ENCODE results near the gene SLC28A1. TPM values are rescaled to one million over a fixed set of nuclear protein-coding genes. Genes with fewer than 3 reads are reported as not detected.

SLC28A1 gene
- total and polyA plus RNA-seq, 2 donors (not counting 1 experiment from before 2014, with no cell fraction given), result not detected

DNA sequence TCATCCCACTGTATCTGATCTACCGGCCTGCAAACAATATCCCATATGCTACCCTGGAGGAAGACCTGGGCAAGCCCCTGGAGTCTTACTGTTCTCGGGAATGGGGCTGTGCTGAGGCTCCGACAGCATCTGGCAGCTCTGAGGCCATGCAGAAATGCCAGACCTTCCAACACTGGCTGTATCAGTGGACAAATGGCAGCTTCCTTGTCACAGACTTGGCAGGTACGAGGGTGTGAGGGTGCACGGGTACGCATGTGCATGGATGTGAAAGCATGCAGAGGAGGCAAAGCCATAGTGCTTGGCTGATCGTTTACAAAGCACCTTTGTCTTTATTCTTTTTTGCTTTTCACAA is 20.0 kb upstream of the SLC28A1 start:
- ChIA-PET CTCF (interaction anchor here (0.9 to 1.5 kb wide), 2 partner anchors 9 to 294 kb away, joined by 3 read pairs; no protein-coding TSS in a partner anchor), POLR2A (no interaction called here)
- H3K27ac ChIP-seq (ENCODE audit: low read length in 2 of 2), result no peak overlapping the region
- H2AFZ ChIP-seq (ENCODE audit: insufficient read depth, low read depth, low read length, poor library complexity, severe bottlenecking), result no peak overlapping the region
- no peak overlapping the region for H3K4me3 ChIP-seq (ENCODE audit: control extremely low read depth in 1 of 5, extremely low read depth in 1 of 5, insufficient read depth in 1 of 5, low read depth in 2 of 5, low read length in 4 of 5)
- H3K4me2 ChIP-seq (replicated peaks; ENCODE audit: low read depth, low read length, poor library complexity, severe bottlenecking), result no peak overlapping the region
- H3K4me1 ChIP-seq (ENCODE audit: control insufficient read depth in 2 of 2, insufficient read depth in 2 of 2, low read length in 2 of 2), result no peaks in the 10 kb centered on the region
- no peak overlapping the region for H3K27ac Mint-ChIP-seq
- H3K27me3 ChIP-seq (replicated peaks in 1 of 4; ENCODE audit: control extremely low read depth in 1 of 4, control insufficient read depth in 3 of 4, insufficient read depth in 4 of 4, low read length in 3 of 4), result no peaks in the 10 kb centered on the region
- 89% methylated on average over 4 of the region's 7 CpGs for WGBS (ENCODE audit: insufficient coverage)
- no peaks in the 10 kb centered on the region for H3K27me3 Mint-ChIP-seq
- H3K4me3 Mint-ChIP-seq, result no peak overlapping the region
- no peaks in the 10 kb centered on the region for H3K36me3 ChIP-seq (replicated peaks in 1 of 2; ENCODE audit: control extremely low read depth in 1 of 2, control insufficient read depth in 1 of 2, extremely low read depth in 1 of 2, insufficient read depth in 2 of 2, low read length in 1 of 2)
- intact Hi-C loops (cut with micrococcal nuclease), result no loop called here
- TF ChIP-seq, protein P1, sequence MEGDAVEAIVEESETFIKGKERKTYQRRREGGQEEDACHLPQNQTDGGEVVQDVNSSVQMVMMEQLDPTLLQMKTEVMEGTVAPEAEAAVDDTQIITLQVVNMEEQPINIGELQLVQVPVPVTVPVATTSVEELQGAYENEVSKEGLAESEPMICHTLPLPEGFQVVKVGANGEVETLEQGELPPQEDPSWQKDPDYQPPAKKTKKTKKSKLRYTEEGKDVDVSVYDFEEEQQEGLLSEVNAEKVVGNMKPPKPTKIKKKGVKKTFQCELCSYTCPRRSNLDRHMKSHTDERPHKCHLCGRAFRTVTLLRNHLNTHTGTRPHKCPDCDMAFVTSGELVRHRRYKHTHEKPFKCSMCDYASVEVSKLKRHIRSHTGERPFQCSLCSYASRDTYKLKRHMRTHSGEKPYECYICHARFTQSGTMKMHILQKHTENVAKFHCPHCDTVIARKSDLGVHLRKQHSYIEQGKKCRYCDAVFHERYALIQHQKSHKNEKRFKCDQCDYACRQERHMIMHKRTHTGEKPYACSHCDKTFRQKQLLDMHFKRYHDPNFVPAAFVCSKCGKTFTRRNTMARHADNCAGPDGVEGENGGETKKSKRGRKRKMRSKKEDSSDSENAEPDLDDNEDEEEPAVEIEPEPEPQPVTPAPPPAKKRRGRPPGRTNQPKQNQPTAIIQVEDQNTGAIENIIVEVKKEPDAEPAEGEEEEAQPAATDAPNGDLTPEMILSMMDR (IDR thresholded peaks at IDR 0.05), result no peak
- TF ChIP-seq EZH2 (IDR thresholded peaks at IDR 0.05; ENCODE audit: borderline replicate concordance, insufficient read depth, low read depth, low read length, poor library complexity, severe bottlenecking), result no peak
- H3K79me2 ChIP-seq (ENCODE audit: control insufficient read depth, insufficient read depth, low read length), result no peaks in the 10 kb centered on the region
- no peak overlapping the region for H3K9ac ChIP-seq (ENCODE audit: low read length)
- no peaks in the 10 kb centered on the region for H4K20me1 ChIP-seq (ENCODE audit: control insufficient read depth, insufficient read depth, low read length, poor library complexity, severe bottlenecking)
- no peaks in the 10 kb centered on the region for H3K9me3 ChIP-seq (ENCODE audit: control extremely low read depth in 1 of 3, control insufficient read depth in 2 of 3, insufficient read depth in 1 of 3, low read length in 2 of 3)
- no peaks in the 10 kb centered on the region for H3K4me1 Mint-ChIP-seq
- no peak for DNase-seq
- no peaks in the 10 kb centered on the region for H3K9me3 Mint-ChIP-seq (ENCODE audit: insufficient read depth)
- ATAC-seq (ENCODE audit: low read depth), result no peak

DNA sequence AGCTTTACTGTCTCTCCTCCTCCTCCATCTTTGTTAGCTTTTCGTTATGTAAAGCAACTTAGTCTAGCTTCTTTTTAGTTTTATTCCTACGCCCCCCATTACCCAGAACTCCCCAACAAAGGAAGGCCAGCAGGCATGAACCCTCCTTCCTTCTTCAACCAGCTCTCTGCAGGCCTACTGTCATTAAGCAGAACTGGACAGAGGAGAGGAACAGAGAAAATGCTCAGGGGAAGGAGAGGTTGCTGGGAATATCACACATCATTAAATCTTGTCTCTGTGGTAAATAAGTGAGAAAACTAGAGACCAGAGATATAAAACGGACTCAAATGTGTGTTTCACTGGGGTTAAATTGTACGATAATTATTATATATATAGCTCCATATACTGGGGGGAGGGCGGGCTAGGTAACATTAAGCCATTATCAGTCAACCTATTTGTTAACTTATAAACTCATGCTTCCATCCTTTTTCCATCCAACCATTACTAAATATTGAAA is 19.3 kb upstream of the SLC28A1 start:
- WGBS (ENCODE audit: insufficient coverage), result 78% methylated on average over 2 of the region's 5 CpGs
- ChIA-PET CTCF (interaction anchor here (0.9 to 1.5 kb wide), 2 partner anchors 8 to 294 kb away, joined by 3 read pairs; no protein-coding TSS in a partner anchor), POLR2A (no interaction called here)
- Histone ChIP-seq H3K27ac (ENCODE audit: low read length in 2 of 2) (no peak overlapping the region), H3K4me3 (ENCODE audit: control extremely low read depth in 1 of 5, extremely low read depth in 1 of 5, insufficient read depth in 1 of 5, low read depth in 2 of 5, low read length in 4 of 5) (no peak overlapping the region), H3K4me2 (replicated peaks; ENCODE audit: low read depth, low read length, poor library complexity, severe bottlenecking) (no peak overlapping the region), H3K36me3 (replicated peaks in 1 of 2; ENCODE audit: control extremely low read depth in 1 of 2, control insufficient read depth in 1 of 2, extremely low read depth in 1 of 2, insufficient read depth in 2 of 2, low read length in 1 of 2) (no peaks in the 10 kb centered on the region), H3K9me3 (ENCODE audit: control extremely low read depth in 1 of 3, control insufficient read depth in 2 of 3, insufficient read depth in 1 of 3, low read length in 2 of 3) (no peaks in the 10 kb centered on the region), H3K9ac (ENCODE audit: low read length) (no peak overlapping the region), H3K4me1 (ENCODE audit: control insufficient read depth in 2 of 2, insufficient read depth in 2 of 2, low read length in 2 of 2) (no peaks in the 10 kb centered on the region), H2AFZ (ENCODE audit: insufficient read depth, low read depth, low read length, poor library complexity, severe bottlenecking) (no peak overlapping the region), H4K20me1 (ENCODE audit: control insufficient read depth, insufficient read depth, low read length, poor library complexity, severe bottlenecking) (no peaks in the 10 kb centered on the region), H3K79me2 (ENCODE audit: control insufficient read depth, insufficient read depth, low read length) (no peaks in the 10 kb centered on the region), H3K27me3 (replicated peaks in 1 of 4; ENCODE audit: control extremely low read depth in 1 of 4, control insufficient read depth in 3 of 4, insufficient read depth in 4 of 4, low read length in 3 of 4) (no peaks in the 10 kb centered on the region)
- intact Hi-C loops (cut with micrococcal nuclease), result no loop called here
- H3K27ac Mint-ChIP-seq, result no peak overlapping the region
- ATAC-seq (ENCODE audit: low read depth), result no peak
- TF ChIP-seq, protein P1 (IDR thresholded peaks at IDR 0.05), result no peak
- no peak for TF ChIP-seq EZH2 (IDR thresholded peaks at IDR 0.05; ENCODE audit: borderline replicate concordance, insufficient read depth, low read depth, low read length, poor library complexity, severe bottlenecking)
- H3K9me3 Mint-ChIP-seq (ENCODE audit: insufficient read depth), result no peaks in the 10 kb centered on the region
- H3K4me3 Mint-ChIP-seq, result no peak overlapping the region
- H3K4me1 Mint-ChIP-seq, result no peaks in the 10 kb centered on the region
- H3K27me3 Mint-ChIP-seq, result no peaks in the 10 kb centered on the region
- DNase-seq, result no peak

Data from B cell (primary cell).